ENCODE measurements around the gene GTF2IRD1. TPM values are rescaled to one million over a fixed set of nuclear protein-coding genes. Genes with fewer than 3 reads are reported as not detected.
A peak's percentile ranks its signal among the peaks of the same experiment; 100 is the strongest.
"Not testable (repeated sequence)": the region's sequence is repeated elsewhere in the genome, so short reads cannot be mapped to it uniquely, and the experiment has no call there.

GTF2IRD1 gene
- total RNA-seq, 1 experiment from 2014 or later, result 34.3 TPM

DNA sequence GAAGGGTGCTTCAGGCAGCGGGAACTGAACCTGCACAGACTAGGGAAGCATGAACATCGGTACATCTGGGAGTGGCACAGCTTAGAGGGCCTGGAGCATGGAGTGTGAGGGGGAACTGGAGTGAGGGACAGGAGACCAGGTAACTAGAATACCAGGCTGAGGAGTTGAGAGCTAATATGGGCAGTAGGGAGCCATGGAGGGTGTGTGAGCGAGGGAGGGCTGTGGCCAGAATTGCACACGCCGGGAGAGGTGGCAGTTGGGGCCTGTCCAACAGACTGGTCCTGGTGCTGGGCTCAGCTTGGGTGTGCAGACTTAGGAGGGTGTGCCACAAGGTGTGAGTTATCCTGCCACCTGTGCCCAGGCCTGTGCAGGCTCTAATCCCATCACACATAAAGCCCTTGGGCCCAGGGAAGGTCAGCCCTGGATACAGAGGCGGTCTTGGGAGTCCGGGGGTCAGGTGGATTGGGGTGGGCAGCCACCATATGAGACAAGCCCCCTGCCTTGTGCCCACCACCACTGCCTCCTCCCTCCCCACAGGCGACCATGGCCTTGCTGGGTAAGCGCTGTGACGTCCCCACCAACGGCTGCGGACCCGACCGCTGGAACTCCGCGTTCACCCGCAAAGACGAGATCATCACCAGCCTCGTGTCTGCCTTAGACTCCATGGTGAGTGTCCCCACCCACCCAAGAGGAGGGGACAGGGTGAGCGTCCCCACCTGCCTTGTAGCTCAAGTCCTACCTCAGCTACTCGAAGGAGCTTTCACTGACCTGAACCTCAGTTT, 54.0 kb downstream of the GTF2IRD1 start:
- no peak overlapping the region for H3K4ac ChIP-seq (ENCODE audit: low read depth, low read length)
- H4K20me1 ChIP-seq (ENCODE audit: control insufficient read depth, insufficient read depth, insufficient read length), result no peaks in the 10 kb centered on the region
- H3K23ac ChIP-seq (ENCODE audit: insufficient read length, low read depth, low read length), result no peak overlapping the region
- 0 out of 4 replicates have a peak, but pooled peaks cover 0 to 4% of the 10 kb centered on the region in 2 experiments for H3K4me1 Mint-ChIP-seq
- no peak overlapping the region for H4K5ac ChIP-seq (ENCODE audit: insufficient read length, low read depth, low read length)
- H3K14ac ChIP-seq (ENCODE audit: insufficient read depth, low read length), result no peak overlapping the region
- no peaks in the 10 kb centered on the region; the same call in none of the 2 replicates for H3K27me3 Mint-ChIP-seq (ENCODE audit: low read depth)
- H2BK20ac ChIP-seq (ENCODE audit: low read depth, low read length, poor library complexity, severe bottlenecking), result no peak overlapping the region
- no peak overlapping the region for H4K8ac ChIP-seq (replicated peaks; ENCODE audit: insufficient read length, low read depth, low read length)
- no peak overlapping the region for H2AFZ ChIP-seq (ENCODE audit: low read length)
- no peaks in the 10 kb centered on the region for H3K79me2 ChIP-seq (ENCODE audit: insufficient read depth, low read length)
- no peaks in the 10 kb centered on the region for H3K23me2 ChIP-seq (ENCODE audit: insufficient read length, low read depth, low read length, poor library complexity, severe bottlenecking)
- H3K9ac ChIP-seq (ENCODE audit: extremely low read depth, insufficient read length, low read length), result no peak overlapping the region
- no peak overlapping the region for H3K4me2 ChIP-seq (ENCODE audit: insufficient read depth, insufficient read length, low read length)
- H2BK120ac ChIP-seq (ENCODE audit: low read depth, low read length, poor library complexity, severe bottlenecking), result no peak overlapping the region
- H3K18ac ChIP-seq (ENCODE audit: insufficient read length, low read depth, low read length), result no peak overlapping the region
- no peaks in the 10 kb centered on the region for H3K4me1 ChIP-seq (ENCODE audit: insufficient read depth, low read length)
- H3K36me3 Mint-ChIP-seq (ENCODE audit: insufficient read depth in 1 of 3, low read depth in 3 of 3), result peaks cover 3 to 35% (median 28%) of the 10 kb centered on the region in 3 experiments; a peak in 6 of 7 replicates
- no peaks in the 10 kb centered on the region for H3K9me3 ChIP-seq (ENCODE audit: control insufficient read depth, low read depth, low read length)
- H2BK12ac ChIP-seq (ENCODE audit: insufficient read length, low read depth, low read length), result no peak overlapping the region
- H4K91ac ChIP-seq (ENCODE audit: insufficient read length, low read depth, low read length), result no peak overlapping the region
- no peaks in the 10 kb centered on the region for H3K79me1 ChIP-seq (ENCODE audit: insufficient read depth, low read depth, low read length, poor library complexity, severe bottlenecking)
- WGBS (ENCODE audit: extremely low coverage, insufficient read length, low lambda C conversion rate), result no CpG with 5 or more reads among the region's 21 CpGs
- H3T11ph ChIP-seq (ENCODE audit: low read length), result no peak overlapping the region
- H3K27ac Mint-ChIP-seq, result peak overlapping the region; percentile 52 to 78 (median 77); a peak in 5 of 7 replicates
- H2BK15ac ChIP-seq (ENCODE audit: low read depth, low read length), result no peak overlapping the region
- no peak overlapping the region for H3K56ac ChIP-seq (ENCODE audit: insufficient read length, low read depth, low read length)
- H3K4me3 Mint-ChIP-seq, result no peak overlapping the region
- no peak overlapping the region for H3K27ac ChIP-seq (ENCODE audit: insufficient read length, low read depth, low read length)
- no peak overlapping the region for H2BK5ac ChIP-seq (ENCODE audit: insufficient read length, low read length)
- TF ChIP-seq, protein P1, sequence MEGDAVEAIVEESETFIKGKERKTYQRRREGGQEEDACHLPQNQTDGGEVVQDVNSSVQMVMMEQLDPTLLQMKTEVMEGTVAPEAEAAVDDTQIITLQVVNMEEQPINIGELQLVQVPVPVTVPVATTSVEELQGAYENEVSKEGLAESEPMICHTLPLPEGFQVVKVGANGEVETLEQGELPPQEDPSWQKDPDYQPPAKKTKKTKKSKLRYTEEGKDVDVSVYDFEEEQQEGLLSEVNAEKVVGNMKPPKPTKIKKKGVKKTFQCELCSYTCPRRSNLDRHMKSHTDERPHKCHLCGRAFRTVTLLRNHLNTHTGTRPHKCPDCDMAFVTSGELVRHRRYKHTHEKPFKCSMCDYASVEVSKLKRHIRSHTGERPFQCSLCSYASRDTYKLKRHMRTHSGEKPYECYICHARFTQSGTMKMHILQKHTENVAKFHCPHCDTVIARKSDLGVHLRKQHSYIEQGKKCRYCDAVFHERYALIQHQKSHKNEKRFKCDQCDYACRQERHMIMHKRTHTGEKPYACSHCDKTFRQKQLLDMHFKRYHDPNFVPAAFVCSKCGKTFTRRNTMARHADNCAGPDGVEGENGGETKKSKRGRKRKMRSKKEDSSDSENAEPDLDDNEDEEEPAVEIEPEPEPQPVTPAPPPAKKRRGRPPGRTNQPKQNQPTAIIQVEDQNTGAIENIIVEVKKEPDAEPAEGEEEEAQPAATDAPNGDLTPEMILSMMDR (conservative IDR thresholded peaks at IDR 0.05), result no peak
- DNase-seq, result no peak
- H2AK5ac ChIP-seq (ENCODE audit: insufficient read length, low read length), result no peak overlapping the region
- no peaks in the 10 kb centered on the region for H3K27me3 ChIP-seq (ENCODE audit: insufficient read depth, low read length)
- H3K9me3 Mint-ChIP-seq, result peaks cover 0 to 2% of the 10 kb centered on the region in 2 experiments; a peak in 1 of 5 replicates

DNA sequence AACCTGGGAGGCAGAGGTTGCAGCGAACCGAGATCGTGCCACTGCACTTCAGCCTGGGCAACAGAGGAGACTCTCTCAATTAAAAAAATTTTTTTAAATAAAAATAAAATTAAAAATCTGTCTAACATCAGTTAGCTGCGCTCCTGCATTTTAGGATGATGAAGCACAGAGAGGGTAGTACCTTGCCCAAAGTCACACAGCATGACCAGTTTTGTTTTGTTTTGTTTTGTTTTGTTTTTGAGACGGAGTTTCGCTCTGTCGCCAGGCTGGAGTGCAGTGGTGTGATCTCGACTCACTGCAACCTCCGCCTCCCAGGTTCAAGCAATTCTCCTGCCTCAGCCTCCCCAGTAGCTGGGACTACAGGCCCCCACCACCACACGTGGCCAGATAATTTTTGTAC, 55.7 kb downstream of the GTF2IRD1 start:
- H3K36me3 Mint-ChIP-seq (ENCODE audit: insufficient read depth in 1 of 3, low read depth in 3 of 3), result peaks cover 3 to 40% (median 38%) of the 10 kb centered on the region in 3 experiments; a peak in 6 of 7 replicates
- not testable (repeated sequence) for H3K9me3 ChIP-seq (ENCODE audit: control insufficient read depth, low read depth, low read length); H3K27ac Mint-ChIP-seq; H3K4me2 ChIP-seq (ENCODE audit: insufficient read depth, insufficient read length, low read length); H2AFZ ChIP-seq (ENCODE audit: low read length); H3K27me3 ChIP-seq (ENCODE audit: insufficient read depth, low read length); H3K18ac ChIP-seq (ENCODE audit: insufficient read length, low read depth, low read length); DNase-seq; H3K9ac ChIP-seq (ENCODE audit: extremely low read depth, insufficient read length, low read length); H2BK20ac ChIP-seq (ENCODE audit: low read depth, low read length, poor library complexity, severe bottlenecking); H3K79me2 ChIP-seq (ENCODE audit: insufficient read depth, low read length); H3K56ac ChIP-seq (ENCODE audit: insufficient read length, low read depth, low read length); H4K8ac ChIP-seq (replicated peaks; ENCODE audit: insufficient read length, low read depth, low read length); H4K91ac ChIP-seq (ENCODE audit: insufficient read length, low read depth, low read length); H4K5ac ChIP-seq (ENCODE audit: insufficient read length, low read depth, low read length); H3K79me1 ChIP-seq (ENCODE audit: insufficient read depth, low read depth, low read length, poor library complexity, severe bottlenecking); H4K20me1 ChIP-seq (ENCODE audit: control insufficient read depth, insufficient read depth, insufficient read length); H3K4me1 ChIP-seq (ENCODE audit: insufficient read depth, low read length); H3K27me3 Mint-ChIP-seq (ENCODE audit: low read depth); H3T11ph ChIP-seq (ENCODE audit: low read length); H2BK12ac ChIP-seq (ENCODE audit: insufficient read length, low read depth, low read length); H3K9me3 Mint-ChIP-seq; H3K14ac ChIP-seq (ENCODE audit: insufficient read depth, low read length); H3K4me1 Mint-ChIP-seq; H3K23ac ChIP-seq (ENCODE audit: insufficient read length, low read depth, low read length); H2BK15ac ChIP-seq (ENCODE audit: low read depth, low read length); H2BK5ac ChIP-seq (ENCODE audit: insufficient read length, low read length); H3K4me3 Mint-ChIP-seq; H2BK120ac ChIP-seq (ENCODE audit: low read depth, low read length, poor library complexity, severe bottlenecking); H3K27ac ChIP-seq (ENCODE audit: insufficient read length, low read depth, low read length); H3K23me2 ChIP-seq (ENCODE audit: insufficient read length, low read depth, low read length, poor library complexity, severe bottlenecking); H2AK5ac ChIP-seq (ENCODE audit: insufficient read length, low read length); H3K4ac ChIP-seq (ENCODE audit: low read depth, low read length)
- no CpG with 5 or more reads among the region's 10 CpGs for WGBS (ENCODE audit: extremely low coverage, insufficient read length, low lambda C conversion rate)

All from H9 (cell line).